Measurements from ENCODE around the gene DUSP1.

DNA sequence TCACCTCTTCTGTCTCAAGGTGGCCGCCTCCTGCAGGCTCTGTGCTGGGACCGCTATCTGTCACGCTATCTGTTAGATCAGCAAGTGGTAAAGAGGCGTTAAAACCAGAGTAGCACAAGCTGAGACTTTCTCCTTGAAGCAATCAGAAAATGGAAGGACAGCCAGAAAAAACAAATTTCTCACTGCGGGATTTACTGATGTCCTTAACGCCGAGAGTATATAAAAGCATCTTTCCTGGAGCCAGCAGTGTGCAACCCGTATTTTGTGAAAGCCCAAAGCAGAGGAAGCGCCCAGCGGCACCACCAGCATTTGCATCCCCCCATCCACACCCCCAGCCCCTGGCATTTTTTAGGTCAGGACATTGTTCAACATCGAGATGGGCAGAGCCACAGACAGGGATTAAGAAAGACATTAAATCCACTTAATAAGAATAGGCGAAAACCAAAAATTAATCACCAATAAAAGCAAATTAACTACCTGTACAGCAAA, 48.6 kb downstream of the DUSP1 start:
- TF ChIP-seq, protein P1, sequence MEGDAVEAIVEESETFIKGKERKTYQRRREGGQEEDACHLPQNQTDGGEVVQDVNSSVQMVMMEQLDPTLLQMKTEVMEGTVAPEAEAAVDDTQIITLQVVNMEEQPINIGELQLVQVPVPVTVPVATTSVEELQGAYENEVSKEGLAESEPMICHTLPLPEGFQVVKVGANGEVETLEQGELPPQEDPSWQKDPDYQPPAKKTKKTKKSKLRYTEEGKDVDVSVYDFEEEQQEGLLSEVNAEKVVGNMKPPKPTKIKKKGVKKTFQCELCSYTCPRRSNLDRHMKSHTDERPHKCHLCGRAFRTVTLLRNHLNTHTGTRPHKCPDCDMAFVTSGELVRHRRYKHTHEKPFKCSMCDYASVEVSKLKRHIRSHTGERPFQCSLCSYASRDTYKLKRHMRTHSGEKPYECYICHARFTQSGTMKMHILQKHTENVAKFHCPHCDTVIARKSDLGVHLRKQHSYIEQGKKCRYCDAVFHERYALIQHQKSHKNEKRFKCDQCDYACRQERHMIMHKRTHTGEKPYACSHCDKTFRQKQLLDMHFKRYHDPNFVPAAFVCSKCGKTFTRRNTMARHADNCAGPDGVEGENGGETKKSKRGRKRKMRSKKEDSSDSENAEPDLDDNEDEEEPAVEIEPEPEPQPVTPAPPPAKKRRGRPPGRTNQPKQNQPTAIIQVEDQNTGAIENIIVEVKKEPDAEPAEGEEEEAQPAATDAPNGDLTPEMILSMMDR (conservative IDR thresholded peaks at IDR 0.05; ENCODE audit: low read depth, low read length), result no peak
- TF ChIP-seq RCOR1 (IDR thresholded peaks at IDR 0.05; ENCODE audit: insufficient replicate concordance, low read length) (no peak), MAZ (IDR thresholded peaks at IDR 0.05; ENCODE audit: borderline replicate concordance, low read depth, low read length) (no peak), SMC3 (IDR thresholded peaks at IDR 0.05; ENCODE audit: low read depth, low read length) (no peak), RFX5 (IDR thresholded peaks at IDR 0.05; ENCODE audit: low read depth, low read length) (no peak), BHLHE40 (IDR thresholded peaks at IDR 0.05; ENCODE audit: low read depth, low read length) (no peak), POLR2A (IDR thresholded peaks at IDR 0.05; ENCODE audit: low read depth, low read length) (no peak), RAD21 (IDR thresholded peaks at IDR 0.05; ENCODE audit: low read length) (no peak)
